BLaER1 treated with 17β-estradiol and CSF1 and Interleukin-3, amounts not matched to agents 10 nM and 100 nM (cell line): ENCODE data around the gene RASSF10.

Experiments
- H3K27ac ChIP-seq, 11 experiments: shearing (Covaris generic); formaldehyde crosslinking; 2 replicates each; pipeline ENCODE4 v1.8.1; 2022
- H3K27me3 ChIP-seq, 11 experiments: shearing (Covaris generic); formaldehyde crosslinking; 2 replicates each; pipeline ENCODE4 v1.8.1; 2022
- H3K36me3 ChIP-seq, 11 experiments: shearing (Covaris generic); formaldehyde crosslinking; 2 replicates each; pipeline ENCODE4 v1.8.1; 2022
- H3K4me1 ChIP-seq, 10 experiments: shearing (Covaris generic); formaldehyde crosslinking; 2 replicates each; pipeline ENCODE4 v1.8.1; 2022
- H3K4me2 ChIP-seq, 11 experiments: shearing (Covaris generic); formaldehyde crosslinking; 2 replicates each; pipeline ENCODE4 v1.8.1; 2022
- H3K4me3 ChIP-seq, 10 experiments: shearing (Covaris generic); formaldehyde crosslinking; 2 replicates each; pipeline ENCODE4 v1.8.1; 2022
- H3K9ac ChIP-seq, 11 experiments: shearing (Covaris generic); formaldehyde crosslinking; 2 replicates each; pipeline ENCODE4 v1.8.1; 2022
- H3K9me3 ChIP-seq, 11 experiments: shearing (Covaris generic); formaldehyde crosslinking; replicated peaks in 1 of 11; 2 replicates each; pipeline ENCODE4 v1.8.1; 2022
- H4K20me1 ChIP-seq, 11 experiments: shearing (Covaris generic); formaldehyde crosslinking; 2 replicates each; pipeline ENCODE4 v1.8.1; 2022
- Cebpa-rat ChIP-seq, 11 experiments: shearing (Covaris generic); IDR thresholded peaks; 2 replicates each; pipeline ENCODE4 v1.8.1; 2022

The RASSF10 gene

GRCh38 chr11:12989428-12990161 is 19.5 kb upstream of the RASSF10 start:
- no peak overlapping the region; a peak in 1 of 22 replicates for H3K9ac ChIP-seq
- H3K27me3 ChIP-seq: no peaks in the 10 kb centered on the region
- peak overlapping the region in 6 of 11 experiments; percentile 9 to 57 (median 42); a peak in 10 of 22 replicates for H3K27ac ChIP-seq
- TF ChIP-seq Cebpa-rat (IDR thresholded peaks at IDR 0.05): no peak
- H3K36me3 ChIP-seq: peaks cover 0 to 17% (median 0%) of the 10 kb centered on the region in 11 experiments; a peak in 2 of 22 replicates
- peaks cover 17 to 56% (median 41%) of the 10 kb centered on the region in 11 experiments for H3K9me3 ChIP-seq
- peaks cover 0 to 23% (median 18%) of the 10 kb centered on the region in 10 experiments; a peak in 16 of 20 replicates for H3K4me1 ChIP-seq
- H3K4me3 ChIP-seq: peak overlapping the region in 6 of 10 experiments; percentile 10 to 44 (median 30); a peak in 9 of 20 replicates
- H3K4me2 ChIP-seq: peak overlapping the region in 10 of 11 experiments; percentile 8 to 58 (median 44); a peak in 16 of 22 replicates
- no peaks in the 10 kb centered on the region for H4K20me1 ChIP-seq

- Histone ChIP-seq H3K4me3 (peak overlapping the region in 3 of 10 experiments; percentile 28 to 33 (median 33); a peak in 5 of 20 replicates), H3K27ac (peak overlapping the region in 3 of 11 experiments; percentile 42 to 57 (median 54); a peak in 4 of 22 replicates), H3K9me3 (peaks cover 17 to 58% (median 43%) of the 10 kb centered on the region in 11 experiments), H3K4me1 (peaks cover 0 to 19% (median 13%) of the 10 kb centered on the region in 10 experiments; a peak in 15 of 20 replicates), H3K4me2 (no peak overlapping the region), H3K36me3 (peaks cover 0 to 17% (median 0%) of the 10 kb centered on the region in 11 experiments; a peak in 2 of 22 replicates), H3K27me3 (no peaks in the 10 kb centered on the region), H4K20me1 (no peaks in the 10 kb centered on the region), H3K9ac (no peak overlapping the region)
- TF ChIP-seq Cebpa-rat (IDR thresholded peaks at IDR 0.05): no peak
Observed at GRCh38 chr11:12990162-12990480, 19.0 kb upstream of the RASSF10 start.

GRCh38 chr11:12991426-12991825 is 17.7 kb upstream of the RASSF10 start:
- Histone ChIP-seq H3K9ac (no peak overlapping the region), H3K27me3 (no peaks in the 10 kb centered on the region)

GRCh38 chr11:12993626-12994025 is 15.5 kb upstream of the RASSF10 start:
- Histone ChIP-seq H3K4me3 (no peak overlapping the region), H3K36me3 (peaks cover 0 to 14% (median 0%) of the 10 kb centered on the region in 11 experiments; a peak in 3 of 22 replicates), H3K27me3 (no peaks in the 10 kb centered on the region), H3K9ac (no peak overlapping the region), H3K27ac (no peak overlapping the region), H3K4me2 (peak overlapping the region in 2 of 11 experiments; percentile 22 to 30; a peak in 3 of 22 replicates), H3K9me3 (peaks cover 35 to 64% (median 53%) of the 10 kb centered on the region in 11 experiments), H3K4me1 (peaks cover 7 to 35% (median 26%) of the 10 kb centered on the region in 10 experiments), H4K20me1 (no peaks in the 10 kb centered on the region)
- no peak for TF ChIP-seq Cebpa-rat (IDR thresholded peaks at IDR 0.05)

More at GRCh38 chr11:12991426-12991825, 17.7 kb upstream of the RASSF10 start:
- H3K27ac ChIP-seq: no peak overlapping the region
- peaks cover 0 to 22% (median 12%) of the 10 kb centered on the region in 10 experiments; a peak in 15 of 20 replicates for H3K4me1 ChIP-seq
- peaks cover 0 to 17% (median 0%) of the 10 kb centered on the region in 11 experiments; a peak in 4 of 22 replicates for H3K36me3 ChIP-seq
- H4K20me1 ChIP-seq: no peaks in the 10 kb centered on the region
- no peak for TF ChIP-seq Cebpa-rat (IDR thresholded peaks at IDR 0.05)
- peaks cover 28 to 70% (median 56%) of the 10 kb centered on the region in 11 experiments for H3K9me3 ChIP-seq
- H3K4me2 ChIP-seq: no peak overlapping the region
- no peak overlapping the region for H3K4me3 ChIP-seq

GRCh38 chr11:12994476-12994875 is 14.6 kb upstream of the RASSF10 start:
- Histone ChIP-seq H3K36me3 (peaks cover 0 to 14% (median 0%) of the 10 kb centered on the region in 11 experiments; a peak in 3 of 22 replicates), H3K4me3 (no peak overlapping the region), H4K20me1 (no peaks in the 10 kb centered on the region), H3K4me2 (no peak overlapping the region), H3K9ac (no peak overlapping the region), H3K27me3 (no peaks in the 10 kb centered on the region), H3K9me3 (peaks cover 26 to 56% (median 44%) of the 10 kb centered on the region in 11 experiments), H3K27ac (no peak overlapping the region), H3K4me1 (peaks cover 15 to 37% (median 28%) of the 10 kb centered on the region in 10 experiments)
- TF ChIP-seq Cebpa-rat (IDR thresholded peaks at IDR 0.05): no peak

GRCh38 chr11:12995188-12995587 is 13.9 kb upstream of the RASSF10 start:
- no peak overlapping the region for H3K4me3 ChIP-seq
- no peak overlapping the region for H3K27ac ChIP-seq
- H3K36me3 ChIP-seq: peaks cover 0 to 14% (median 0%) of the 10 kb centered on the region in 11 experiments; a peak in 2 of 22 replicates
- no peaks in the 10 kb centered on the region for H4K20me1 ChIP-seq
- H3K9me3 ChIP-seq: peaks cover 19 to 49% (median 37%) of the 10 kb centered on the region in 11 experiments
- TF ChIP-seq Cebpa-rat (IDR thresholded peaks at IDR 0.05): no peak
- H3K4me2 ChIP-seq: no peak overlapping the region; a peak in 1 of 22 replicates
- no peaks in the 10 kb centered on the region for H3K27me3 ChIP-seq
- H3K4me1 ChIP-seq: peaks cover 19 to 39% (median 32%) of the 10 kb centered on the region in 10 experiments
- H3K9ac ChIP-seq: no peak overlapping the region

- H3K4me3 ChIP-seq: no peak overlapping the region
- H3K27ac ChIP-seq: no peak overlapping the region
- H3K4me1 ChIP-seq: peaks cover 25 to 46% (median 38%) of the 10 kb centered on the region in 10 experiments
- H4K20me1 ChIP-seq: no peaks in the 10 kb centered on the region
- H3K27me3 ChIP-seq: no peaks in the 10 kb centered on the region
- no peak overlapping the region for H3K9ac ChIP-seq
- peaks cover 0 to 14% (median 0%) of the 10 kb centered on the region in 11 experiments; a peak in 2 of 22 replicates for H3K36me3 ChIP-seq
- TF ChIP-seq Cebpa-rat (IDR thresholded peaks at IDR 0.05): no peak
- H3K4me2 ChIP-seq: no peak overlapping the region
- peaks cover 18 to 44% (median 34%) of the 10 kb centered on the region in 11 experiments; a peak in 21 of 22 replicates for H3K9me3 ChIP-seq
Observed at GRCh38 chr11:12995823-12996222, 13.3 kb upstream of the RASSF10 start.

GRCh38 chr11:12997168-12997567 is 11.9 kb upstream of the RASSF10 start:
- H4K20me1 ChIP-seq: no peaks in the 10 kb centered on the region
- peaks cover 31 to 58% (median 47%) of the 10 kb centered on the region in 10 experiments for H3K4me1 ChIP-seq
- H3K36me3 ChIP-seq: peaks cover 0 to 14% (median 0%) of the 10 kb centered on the region in 11 experiments; a peak in 2 of 22 replicates
- TF ChIP-seq Cebpa-rat (IDR thresholded peaks at IDR 0.05): no peak
- no peaks in the 10 kb centered on the region for H3K27me3 ChIP-seq
- no peak overlapping the region for H3K9ac ChIP-seq
- H3K9me3 ChIP-seq: peaks cover 18 to 36% (median 27%) of the 10 kb centered on the region in 11 experiments; a peak in 21 of 22 replicates
- peak overlapping the region in 6 of 11 experiments; percentile 2 to 90 (median 50); a peak in 5 of 22 replicates for H3K4me2 ChIP-seq
- H3K27ac ChIP-seq: peak overlapping the region in 2 of 11 experiments; percentile 0 to 21; a peak in 1 of 22 replicates
- H3K4me3 ChIP-seq: no peak overlapping the region

GRCh38 chr11:12998336-12998735 is 10.8 kb upstream of the RASSF10 start:
- Histone ChIP-seq H3K27ac (peak overlapping the region in 8 of 11 experiments; percentile 23 to 84 (median 70); a peak in 15 of 22 replicates), H3K4me1 (peaks cover 31 to 58% (median 49%) of the 10 kb centered on the region in 10 experiments)
- TF ChIP-seq Cebpa-rat (IDR thresholded peaks at IDR 0.05): no peak

More at GRCh38 chr11:12998336-12998735, 10.8 kb upstream of the RASSF10 start:
- Histone ChIP-seq H3K9me3 (peaks cover 18 to 46% (median 26%) of the 10 kb centered on the region in 11 experiments; a peak in 21 of 22 replicates), H3K27me3 (no peaks in the 10 kb centered on the region), H3K9ac (peak overlapping the region in 5 of 11 experiments; percentile 31 to 67 (median 56); a peak in 9 of 22 replicates), H3K36me3 (peaks cover 0 to 14% (median 0%) of the 10 kb centered on the region in 11 experiments; a peak in 2 of 22 replicates), H3K4me2 (peak overlapping the region; percentile 62 to 90 (median 85); a peak in 21 of 22 replicates), H4K20me1 (no peaks in the 10 kb centered on the region), H3K4me3 (peak overlapping the region in 5 of 10 experiments; percentile 28 to 38 (median 34); a peak in 5 of 20 replicates)
